ACHN (cell line): ENCODE measurements around the gene OR52E2.
"Not testable (repeated sequence)": the region's sequence is repeated elsewhere in the genome, so short reads cannot be mapped to it uniquely, and the experiment has no call there.

ENCODE experiments used
- DNase-seq: peaks from one replicate; pipeline ENCODE4 v3.0.0-alpha.2; 2015
- in situ Hi-C: cut with HindIII; loops from 2 replicates; pipeline ENCODE4 v1.10.0; 2017; ENCODE audit warnings: low sequenced_read_pairs, low pct_ligation_motif_present, low pct_unique_long_range_greater_than_20kb

OR52E2 gene

DNA sequence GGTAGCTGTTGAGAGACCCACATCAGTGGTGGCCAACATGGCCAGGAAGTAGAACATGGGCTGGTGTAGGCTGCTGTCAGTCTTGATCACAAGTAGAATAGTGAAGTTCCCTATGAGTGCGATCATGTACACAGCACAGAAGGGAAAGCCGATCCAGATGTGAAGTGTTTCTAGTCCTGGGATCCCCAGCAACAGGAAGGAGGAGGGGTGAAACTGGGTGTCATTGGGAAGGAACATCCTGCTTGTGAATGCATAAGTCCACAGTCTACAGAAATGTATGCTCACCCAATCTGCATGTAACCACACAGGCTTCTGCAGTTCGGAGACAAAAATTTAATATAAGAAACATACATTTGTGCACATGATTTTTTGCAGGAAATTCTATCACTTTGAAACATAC lies at the start of gene OR52E2:
Gene OR52E2 (minus strand): TSS at position 237 of the 400 bp plus-strand sequence. CDS start 0 bp downstream, at position 237.
- no peak for DNase-seq
- in situ Hi-C loops: no loop called here

DNA sequence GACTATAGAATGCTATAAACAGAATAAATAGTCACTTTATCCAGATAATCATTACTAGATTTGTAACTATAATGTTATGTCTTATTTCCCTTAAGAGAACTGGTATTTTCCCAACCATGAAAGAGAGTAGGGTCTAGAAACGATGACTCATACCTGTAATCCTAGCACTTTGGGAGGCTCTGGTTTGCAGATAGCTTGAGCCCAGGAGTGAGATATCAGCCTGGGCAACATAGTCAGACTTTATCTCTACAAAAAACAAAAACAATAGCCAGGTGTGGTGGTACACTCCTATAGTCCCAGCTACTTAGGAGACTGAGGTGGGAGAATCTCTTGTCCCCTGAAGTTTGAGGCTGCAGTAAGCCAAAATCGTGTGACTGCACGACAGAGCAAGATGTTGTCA lies 47.9 kb upstream of the OR52E2 start:
- no peak for DNase-seq
- in situ Hi-C loops: no loop called here

- in situ Hi-C loops: no loop called here
Measured at GRCh38 chr11:5103066-5103465, 43.6 kb upstream of the OR52E2 start.

DNA sequence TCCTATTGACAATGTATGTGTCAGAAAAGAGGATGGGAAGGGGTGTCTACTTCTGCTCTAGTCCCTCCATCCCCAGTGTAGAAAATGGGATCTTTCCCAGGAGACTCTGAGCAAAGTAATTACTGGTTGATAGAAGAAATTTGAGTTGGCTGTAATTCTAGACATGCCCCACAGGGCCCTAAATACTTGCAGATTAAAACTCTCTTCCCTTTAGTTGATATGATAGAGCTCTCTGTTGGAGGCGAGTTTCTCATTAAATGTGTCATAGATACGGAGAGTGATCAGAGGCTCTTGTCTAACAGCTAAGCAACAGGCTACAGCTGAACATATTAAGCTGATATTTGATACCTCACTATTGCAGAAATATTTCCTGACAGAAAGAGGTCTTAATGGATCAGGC lies 42.8 kb upstream of the OR52E2 start:
- in situ Hi-C loops: no loop called here

More at GRCh38 chr11:5103066-5103465, 43.6 kb upstream of the OR52E2 start:
- DNase-seq: no peak

DNA sequence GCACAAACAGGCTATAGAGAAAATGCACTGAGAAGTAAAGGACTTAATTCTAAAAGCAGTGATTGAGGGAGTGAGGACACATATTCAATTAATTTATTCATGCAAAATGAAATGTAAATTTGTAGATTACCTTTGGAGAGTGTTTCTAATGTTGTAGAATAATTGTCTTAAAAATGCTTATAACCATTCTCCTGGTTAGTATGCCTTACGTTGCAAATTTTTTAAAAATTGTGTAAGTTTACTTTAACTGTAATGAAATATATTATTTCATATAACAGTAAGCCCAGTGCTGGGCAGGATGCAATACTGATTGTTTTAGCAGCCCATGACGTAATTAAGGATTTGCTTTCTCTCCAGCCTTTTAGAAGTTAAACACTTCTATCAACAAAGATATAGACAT lies 36.6 kb upstream of the OR52E2 start:
- DNase-seq: no peak

More for the DNA sequence above, 42.8 kb upstream of the OR52E2 start:
- no peak for DNase-seq

DNA sequence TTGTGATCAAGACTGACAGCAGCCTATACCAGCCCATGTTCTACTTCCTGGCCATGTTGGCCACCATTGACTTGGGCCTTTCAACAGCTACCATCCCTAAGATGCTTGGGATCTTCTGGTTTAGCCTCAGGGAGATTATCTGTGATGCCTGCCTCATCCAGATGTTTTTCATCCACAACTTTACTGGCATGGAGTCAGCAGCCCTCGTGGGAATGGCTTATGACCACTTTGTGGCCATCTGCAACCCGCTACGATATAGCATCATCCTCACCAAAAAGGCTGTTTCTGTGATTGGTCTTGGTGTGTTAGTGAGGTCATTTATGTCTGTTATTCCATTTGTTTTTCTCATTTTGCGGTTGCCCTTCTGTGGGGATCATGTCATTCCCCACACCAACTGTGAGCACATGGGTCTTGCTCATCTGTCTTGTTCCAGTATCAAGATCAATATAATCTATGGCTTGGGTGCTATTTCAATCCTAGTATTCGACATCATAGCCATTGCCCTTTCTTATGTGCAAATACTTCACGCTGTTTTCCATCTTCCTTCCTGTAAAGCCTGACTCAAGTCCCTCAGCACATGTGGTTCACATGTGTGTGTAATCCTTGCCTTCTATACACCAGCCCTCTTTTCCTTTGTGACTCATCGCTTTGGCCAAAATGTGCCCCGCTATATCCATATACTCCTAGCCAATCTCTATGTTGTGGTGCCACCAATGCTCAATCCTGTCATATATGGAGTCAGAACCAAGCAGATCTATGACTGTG lies 33.6 kb upstream of the OR52E2 start:
- no peak for DNase-seq
- in situ Hi-C loops: no loop called here

More for the DNA sequence above, 36.6 kb upstream of the OR52E2 start:
- in situ Hi-C loops: no loop called here

- DNase-seq: no peak
- in situ Hi-C loops: no loop called here
Measured at GRCh38 chr11:5090668-5091067, 31.2 kb upstream of the OR52E2 start.

DNA sequence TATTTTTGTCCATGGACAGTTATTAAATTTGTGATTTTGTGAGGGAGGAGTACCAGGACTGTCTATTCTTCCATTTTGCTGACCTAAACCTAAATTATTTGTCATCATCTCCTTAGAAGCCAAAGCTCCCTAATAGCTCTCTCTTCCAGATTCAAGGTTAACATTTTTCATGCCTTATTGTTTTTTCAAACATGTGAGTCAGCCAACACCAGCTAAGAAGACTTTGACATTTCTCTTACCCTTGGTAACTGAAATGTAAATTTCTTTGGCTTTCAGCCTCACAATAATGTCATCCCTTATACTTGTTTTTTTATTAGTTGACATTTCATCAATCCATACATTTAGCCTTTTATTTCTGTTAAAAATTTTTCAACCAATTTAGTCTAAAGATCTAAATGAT lies 29.1 kb upstream of the OR52E2 start:
- in situ Hi-C loops: no loop called here
- DNase-seq: no peak

DNA sequence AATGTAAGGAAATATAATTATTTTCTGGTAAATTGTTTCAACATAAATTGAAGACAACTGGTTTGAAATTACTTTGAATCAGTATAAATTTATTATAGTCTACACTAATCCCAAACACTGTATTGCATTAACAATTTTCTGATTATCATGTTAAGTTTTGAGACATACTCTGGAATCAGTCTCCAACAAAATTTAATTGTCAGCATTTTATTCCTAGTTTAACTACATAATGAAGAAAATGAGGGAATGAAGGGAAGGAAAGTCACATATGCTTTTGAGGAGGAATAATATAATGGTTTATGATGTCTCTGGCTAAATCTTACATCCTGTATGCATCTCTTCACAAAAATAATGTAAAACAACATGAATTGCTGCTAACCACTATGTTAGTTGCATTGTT lies 24.2 kb upstream of the OR52E2 start:
- in situ Hi-C loops: no loop called here
- no peak for DNase-seq

- in situ Hi-C loops: no loop called here
Measured at GRCh38 chr11:5081405-5081804, 22.0 kb upstream of the OR52E2 start.

DNA sequence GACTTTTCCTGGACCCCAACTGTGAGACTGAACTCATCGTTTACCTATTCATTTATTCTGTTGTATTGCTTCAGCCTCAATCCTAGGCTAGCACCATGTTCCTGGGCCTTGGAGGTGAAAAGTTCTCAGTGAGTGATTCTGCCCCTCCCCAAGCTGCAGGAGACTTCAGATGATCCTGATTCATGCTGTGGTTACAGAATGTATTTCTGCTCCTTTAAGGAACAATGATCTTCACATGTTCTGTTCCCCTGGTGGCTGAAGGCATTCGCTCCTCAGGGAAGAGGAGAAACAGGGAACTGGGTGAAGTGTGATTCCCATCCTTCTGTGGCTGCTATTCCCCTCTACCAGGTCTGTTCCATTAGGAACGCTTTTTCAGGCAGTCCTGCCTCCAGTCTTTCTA lies 12.4 kb upstream of the OR52E2 start:
- in situ Hi-C loops: no loop called here
- no peak for DNase-seq

More at GRCh38 chr11:5081405-5081804, 22.0 kb upstream of the OR52E2 start:
- no peak for DNase-seq

DNA sequence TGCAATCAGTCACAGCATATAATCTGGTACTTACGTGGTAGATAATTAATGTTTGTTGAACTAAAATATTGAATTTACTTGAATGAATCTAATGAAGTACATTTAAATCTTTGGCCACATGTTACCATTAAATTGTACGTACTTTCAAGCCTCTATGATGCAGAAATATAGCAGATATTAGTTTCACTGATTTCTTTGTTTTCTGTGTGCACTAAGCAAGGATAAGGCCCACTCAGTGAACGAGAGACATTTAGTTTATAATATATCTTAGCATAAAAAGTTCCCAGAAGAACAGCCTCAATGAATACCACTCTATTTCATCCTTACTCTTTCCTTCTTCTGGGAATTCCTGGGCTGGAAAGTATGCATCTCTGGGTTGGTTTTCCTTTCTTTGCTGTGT lies 9.8 kb upstream of the OR52E2 start, which contains the start of gene OR52E1:
Gene OR52E1 (plus strand): TSS at position 301 of the 400 bp plus-strand sequence.
- in situ Hi-C loops: no loop called here
- DNase-seq: no peak

DNA sequence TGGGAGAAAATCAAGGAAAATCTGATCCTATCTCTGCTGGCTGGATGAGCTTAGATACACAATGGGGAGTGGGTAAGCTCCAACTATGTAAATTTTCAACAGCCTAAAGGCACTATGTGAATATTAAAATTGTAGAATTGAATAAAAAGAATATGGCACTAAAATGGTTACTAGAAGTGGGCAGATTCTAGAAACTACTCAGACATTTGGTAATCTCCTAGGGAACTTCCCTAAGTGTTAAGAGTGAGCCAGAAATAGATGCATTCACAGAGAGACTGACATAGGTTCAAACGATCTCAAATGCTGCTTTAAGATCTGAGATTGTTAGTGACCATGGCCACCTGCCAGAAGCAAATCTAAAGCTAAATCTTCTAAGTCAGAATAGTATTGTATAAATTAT lies 5.6 kb upstream of the OR52E2 start:
- DNase-seq: no peak
- in situ Hi-C loops: no loop called here

GRCh38 chr11:5058679-5059078 lies 748 bp downstream of the OR52E2 start:
- in situ Hi-C loops, DNase-seq: not testable (repeated sequence)

DNA sequence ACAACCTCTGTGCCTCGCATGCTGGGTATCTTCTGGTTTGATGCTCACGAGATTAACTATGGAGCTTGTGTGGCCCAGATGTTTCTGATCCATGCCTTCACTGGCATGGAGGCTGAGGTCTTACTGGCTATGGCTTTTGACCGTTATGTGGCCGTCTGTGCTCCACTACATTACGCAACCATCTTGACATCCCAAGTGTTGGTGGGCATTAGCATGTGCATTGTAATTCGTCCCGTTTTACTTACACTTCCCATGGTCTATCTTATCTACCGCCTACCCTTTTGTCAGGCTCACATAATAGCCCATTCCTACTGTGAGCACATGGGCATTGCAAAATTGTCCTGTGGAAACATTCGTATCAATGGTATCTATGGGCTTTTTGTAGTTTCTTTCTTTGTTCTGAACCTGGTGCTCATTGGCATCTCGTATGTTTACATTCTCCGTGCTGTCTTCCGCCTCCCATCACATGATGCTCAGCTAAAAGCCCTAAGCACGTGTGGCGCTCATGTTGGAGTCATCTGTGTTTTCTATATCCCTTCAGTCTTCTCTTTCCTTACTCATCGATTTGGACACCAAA lies 12.6 kb downstream of the OR52E2 start:
- in situ Hi-C loops: no loop called here
- DNase-seq: no peak

DNA sequence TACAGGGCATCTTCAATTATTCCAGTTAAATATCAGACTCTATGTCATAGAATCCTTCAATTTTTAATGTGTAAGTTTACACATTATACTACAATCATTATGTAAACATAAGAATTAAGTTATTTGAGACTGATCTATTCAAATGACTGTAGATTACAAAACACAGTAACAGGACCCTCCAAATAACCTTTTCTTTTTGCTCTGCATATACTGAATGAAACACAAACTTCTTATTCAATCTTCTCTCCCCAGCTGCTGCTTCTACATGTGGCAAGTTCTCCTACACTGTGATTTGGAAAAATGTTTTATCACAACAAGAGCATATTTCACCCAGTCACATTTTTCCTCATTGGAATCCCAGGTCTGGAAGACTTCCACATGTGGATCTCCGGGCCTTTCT lies 13.2 kb downstream of the OR52E2 start, which contains the start of gene OR52J3:
Gene OR52J3 (plus strand): TSS at position 301 of the 400 bp plus-strand sequence. CDS start 0 bp downstream, at position 301.
- in situ Hi-C loops: no loop called here
- no peak for DNase-seq

DNA sequence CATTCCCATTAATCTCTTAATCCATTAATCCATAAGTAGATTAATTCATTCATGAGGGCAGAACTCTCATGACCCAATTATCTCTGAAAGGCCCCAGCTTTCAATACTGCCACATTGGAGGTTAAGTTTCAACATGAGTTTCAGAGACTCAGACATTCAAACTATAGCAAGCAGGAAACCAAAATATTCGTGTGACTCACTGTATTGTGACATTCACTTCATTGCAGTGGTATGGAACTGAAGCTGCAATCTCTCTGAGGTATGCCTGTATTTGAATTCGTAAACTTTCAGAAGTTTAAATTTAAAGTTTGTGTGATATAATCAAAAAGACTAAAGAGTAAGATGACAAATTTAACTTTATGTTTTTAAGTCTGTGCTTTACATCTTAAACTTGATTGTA lies 16.0 kb downstream of the OR52E2 start:
- in situ Hi-C loops: no loop called here
- no peak for DNase-seq

DNA sequence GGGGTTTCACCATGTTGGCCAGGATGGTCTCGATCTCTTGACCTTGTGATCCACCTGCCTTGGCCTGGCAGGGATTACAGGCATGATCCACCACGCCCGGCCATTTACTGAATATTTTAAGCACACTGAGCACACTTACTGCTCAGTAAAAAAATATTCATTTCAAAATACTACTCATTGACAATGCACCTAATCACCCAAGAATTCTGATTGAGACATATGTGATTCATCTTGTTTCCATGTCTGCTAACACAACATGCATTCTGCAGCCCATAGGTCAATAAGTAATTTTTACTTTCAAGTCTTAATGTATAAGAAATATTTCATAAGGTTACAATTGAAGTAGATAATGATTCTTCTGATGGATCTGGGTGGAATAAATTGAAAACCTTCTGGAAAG lies 17.3 kb downstream of the OR52E2 start:
- no peak for DNase-seq
- in situ Hi-C loops: no loop called here

DNA sequence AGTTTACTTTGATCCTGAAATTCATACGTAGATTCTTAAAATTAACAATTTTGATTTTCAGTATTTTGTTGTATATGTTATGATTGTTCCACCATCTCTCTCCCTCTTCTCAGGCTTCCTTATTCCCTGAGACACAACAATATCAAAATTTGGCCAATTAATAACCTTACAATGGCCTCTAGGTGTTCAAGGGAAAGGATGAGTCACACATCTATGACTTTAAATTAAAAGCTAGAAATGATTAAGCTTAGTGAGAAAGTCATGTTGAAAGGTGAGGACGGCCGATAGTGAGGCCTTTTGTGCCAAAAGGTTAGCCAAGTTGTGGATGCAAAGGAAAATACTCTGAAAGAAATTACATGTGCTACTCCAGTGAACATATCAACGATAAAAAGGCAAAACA lies 18.6 kb downstream of the OR52E2 start:
- no peak for DNase-seq
- in situ Hi-C loops: no loop called here

DNA sequence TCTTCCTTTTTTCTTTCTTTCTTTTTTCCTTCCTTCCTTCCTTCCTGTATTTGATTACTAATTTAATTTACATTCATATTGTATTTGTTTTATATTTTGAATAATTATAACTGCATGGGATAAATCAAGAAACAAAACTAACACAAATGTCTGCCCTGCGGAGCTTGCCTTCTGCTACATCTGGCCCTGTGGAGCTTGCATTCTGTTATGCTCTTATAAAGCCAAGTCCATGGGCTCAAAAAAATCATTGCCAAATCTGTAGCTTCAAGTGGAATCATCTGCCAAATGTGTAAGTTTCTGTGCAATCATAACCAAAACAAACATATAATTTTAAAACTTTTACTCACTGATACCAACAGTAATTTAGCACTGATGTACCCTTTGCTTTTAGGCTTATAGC lies 21.1 kb downstream of the OR52E2 start:
- in situ Hi-C loops: no loop called here
- DNase-seq: no peak
